ENCODE data around the gene TAF1B.

TAF1B gene

DNA sequence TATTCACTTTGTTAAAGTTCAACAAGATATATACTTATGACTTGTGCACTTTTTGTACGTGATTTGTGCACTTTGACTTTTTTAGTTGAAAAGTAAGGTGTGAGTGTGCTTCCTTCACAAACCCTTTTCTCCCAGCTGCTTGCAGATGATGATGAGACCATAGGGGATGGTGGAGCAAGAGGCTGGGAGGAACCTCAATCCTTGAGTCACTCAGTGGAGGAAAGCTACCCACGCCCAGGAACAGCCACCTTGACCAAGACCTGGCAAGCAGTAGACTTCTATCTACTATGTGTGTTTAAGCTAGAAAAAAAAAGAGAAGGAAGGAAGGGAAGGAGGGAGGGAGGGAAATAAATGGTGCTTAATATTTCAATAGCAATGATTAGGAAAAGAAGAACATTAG lies 25.2 kb upstream of the TAF1B start:
- H3K4me2 ChIP-seq (ENCODE audit: low read length, poor library complexity, severe bottlenecking) = no peak overlapping the region

DNA sequence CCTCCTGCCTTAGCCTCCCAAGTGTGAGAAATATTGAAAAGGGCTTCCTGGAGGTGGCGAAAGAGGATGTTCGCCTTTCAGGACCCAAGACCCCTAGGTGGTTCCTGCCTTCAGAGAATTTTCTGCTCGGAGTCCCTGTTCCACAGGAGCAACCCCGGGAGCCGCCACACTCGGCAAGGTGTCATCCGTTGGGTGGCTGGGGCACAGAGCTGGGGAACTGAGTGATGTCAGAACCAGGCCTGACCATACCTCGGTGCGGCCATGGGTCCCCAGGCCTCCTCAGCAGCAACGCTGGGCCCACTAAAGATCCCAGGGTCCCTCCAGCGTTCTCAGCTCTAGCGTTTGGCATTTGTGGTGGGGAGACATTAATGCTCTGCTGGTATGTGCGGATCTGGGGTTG lies 23.7 kb upstream of the TAF1B start:
- 95% methylated on average over 13 of the region's 13 CpGs for WGBS
- Histone ChIP-seq H3K18ac (ENCODE audit: low read depth in 1 of 2, low read length in 2 of 2) (no peak overlapping the region), H3K9me3 (ENCODE audit: control insufficient read depth, low read length) (no peaks in the 10 kb centered on the region), H2BK15ac (ENCODE audit: low read depth, poor library complexity, severe bottlenecking) (peak overlapping the region; percentile 40), H3K4me2 (ENCODE audit: low read length, poor library complexity, severe bottlenecking) (no peak overlapping the region), H4K8ac (ENCODE audit: low read length) (peak overlapping the region; percentile 42), H3K4me1 (ENCODE audit: control insufficient read depth, insufficient read depth, low read depth, low read length) (peaks cover 19% of the 10 kb centered on the region), H4K91ac (ENCODE audit: low read length) (no peak overlapping the region), H2BK5ac (ENCODE audit: low read depth, low read length, poor library complexity, severe bottlenecking) (no peak overlapping the region), H3K27me3 (ENCODE audit: control insufficient read depth in 1 of 2, insufficient read depth in 1 of 2, low read length in 2 of 2) (no peaks in the 10 kb centered on the region), H2AFZ (ENCODE audit: low read depth, low read length) (no peak overlapping the region), H3K27ac (ENCODE audit: low read length, poor library complexity, severe bottlenecking) (no peak overlapping the region), H3K9ac (ENCODE audit: low read length) (no peak overlapping the region), H2AK5ac (ENCODE audit: low read length, severe bottlenecking) (peak overlapping the region; percentile 30), H3K4ac (ENCODE audit: low read depth in 1 of 2, low read length in 2 of 2) (no peak overlapping the region), H3K4me3 (ENCODE audit: insufficient read depth in 1 of 2, low read depth in 1 of 2, low read length in 2 of 2) (no peak overlapping the region), H2BK12ac (ENCODE audit: low read length in 2 of 2) (no peak overlapping the region), H3K36me3 (ENCODE audit: control insufficient read depth in 1 of 2, insufficient read depth in 2 of 2, low read depth in 1 of 2, low read length in 2 of 2) (no peaks in the 10 kb centered on the region), H3K23ac (ENCODE audit: low read length in 2 of 2) (no peak overlapping the region), H3K14ac (ENCODE audit: low read length in 2 of 2) (no peak overlapping the region), H3K79me1 (replicated peaks; ENCODE audit: low read length, poor library complexity, severe bottlenecking) (no peaks in the 10 kb centered on the region), H2BK120ac (ENCODE audit: low read depth, low read length) (no peak overlapping the region)
- no peak for DNase-seq

More for the DNA sequence above, 25.2 kb upstream of the TAF1B start:
- H2BK15ac ChIP-seq (ENCODE audit: low read depth, poor library complexity, severe bottlenecking) = no peak overlapping the region
- no peak overlapping the region for H3K4me3 ChIP-seq (ENCODE audit: insufficient read depth in 1 of 2, low read depth in 1 of 2, low read length in 2 of 2)
- H3K27ac ChIP-seq (ENCODE audit: low read length, poor library complexity, severe bottlenecking) = no peak overlapping the region
- H3K4ac ChIP-seq (ENCODE audit: low read depth in 1 of 2, low read length in 2 of 2) = no peak overlapping the region
- no peak overlapping the region for H3K14ac ChIP-seq (ENCODE audit: low read length in 2 of 2)
- no peaks in the 10 kb centered on the region for H3K9me3 ChIP-seq (ENCODE audit: control insufficient read depth, low read length)
- H3K9ac ChIP-seq (ENCODE audit: low read length) = no peak overlapping the region
- no peak overlapping the region for H2BK5ac ChIP-seq (ENCODE audit: low read depth, low read length, poor library complexity, severe bottlenecking)
- H3K18ac ChIP-seq (ENCODE audit: low read depth in 1 of 2, low read length in 2 of 2) = no peak overlapping the region
- no peak overlapping the region for H2AFZ ChIP-seq (ENCODE audit: low read depth, low read length)
- H3K4me1 ChIP-seq (ENCODE audit: control insufficient read depth, insufficient read depth, low read depth, low read length) = peaks cover 26% of the 10 kb centered on the region
- no peak overlapping the region for H3K23ac ChIP-seq (ENCODE audit: low read length in 2 of 2)
- H4K8ac ChIP-seq (ENCODE audit: low read length) = no peak overlapping the region
- H3K79me1 ChIP-seq (replicated peaks; ENCODE audit: low read length, poor library complexity, severe bottlenecking) = no peaks in the 10 kb centered on the region
- H3K36me3 ChIP-seq (ENCODE audit: control insufficient read depth in 1 of 2, insufficient read depth in 2 of 2, low read depth in 1 of 2, low read length in 2 of 2) = no peaks in the 10 kb centered on the region
- H3K27me3 ChIP-seq (ENCODE audit: control insufficient read depth in 1 of 2, insufficient read depth in 1 of 2, low read length in 2 of 2) = no peaks in the 10 kb centered on the region
- no peak overlapping the region for H4K91ac ChIP-seq (ENCODE audit: low read length)
- H2AK5ac ChIP-seq (ENCODE audit: low read length, severe bottlenecking) = no peak overlapping the region
- 100% methylated on average over 2 of the region's 2 CpGs for WGBS
- DNase-seq = no peak
- no peak overlapping the region for H2BK12ac ChIP-seq (ENCODE audit: low read length in 2 of 2)
- no peak overlapping the region for H2BK120ac ChIP-seq (ENCODE audit: low read depth, low read length)

DNA sequence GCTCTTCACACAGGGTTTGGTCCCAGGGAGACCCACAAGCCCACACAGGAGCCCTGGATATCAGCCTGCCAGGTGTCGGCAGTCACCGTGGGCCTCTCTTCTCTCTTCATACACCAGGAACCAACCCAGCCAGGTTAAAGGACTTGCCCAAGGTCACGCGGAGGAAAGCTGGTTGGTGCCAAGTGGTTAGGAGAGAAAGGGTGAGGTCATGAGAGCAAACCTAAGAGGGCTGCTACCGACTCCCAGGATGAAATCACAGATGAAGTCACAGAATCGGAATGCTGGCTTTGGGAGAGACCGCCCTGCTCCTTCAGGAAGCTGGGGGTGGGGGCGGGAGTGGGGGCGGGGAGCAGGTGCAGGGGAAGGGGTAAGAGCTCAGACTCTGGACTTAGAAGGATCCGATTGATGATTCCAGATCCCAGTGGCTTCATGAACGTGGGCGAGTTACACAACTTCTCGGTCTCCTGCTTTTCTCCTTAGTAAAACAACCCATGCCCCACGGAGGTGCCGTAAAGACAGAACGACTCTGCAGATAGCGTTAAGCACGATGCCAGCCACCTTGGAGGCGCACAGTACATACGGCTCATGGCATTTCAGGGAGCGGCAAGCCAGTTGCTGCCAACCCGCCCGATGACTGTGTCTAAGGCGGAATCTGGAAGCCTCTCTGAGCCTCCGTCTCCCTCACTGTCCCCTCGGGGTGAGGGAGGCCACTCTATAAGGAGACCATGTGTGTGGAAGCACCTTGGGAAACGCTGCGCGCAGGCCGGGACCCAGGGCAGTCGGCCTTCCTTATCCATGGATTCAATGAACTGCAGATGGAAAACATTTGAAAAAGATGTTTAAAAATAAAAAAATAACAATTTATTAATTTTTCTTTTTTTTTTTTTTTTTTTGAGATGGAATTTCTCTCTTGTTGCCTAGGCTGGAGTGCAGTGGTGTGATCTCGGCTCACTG lies 23.0 kb upstream of the TAF1B start:
- Histone ChIP-seq H2AK5ac (ENCODE audit: low read length, severe bottlenecking) (no peak overlapping the region), H3K9ac (ENCODE audit: low read length) (no peak overlapping the region), H3K14ac (ENCODE audit: low read length in 2 of 2) (no peak overlapping the region), H3K9me3 (ENCODE audit: control insufficient read depth, low read length) (no peaks in the 10 kb centered on the region), H3K36me3 (ENCODE audit: control insufficient read depth in 1 of 2, insufficient read depth in 2 of 2, low read depth in 1 of 2, low read length in 2 of 2) (no peaks in the 10 kb centered on the region), H4K8ac (ENCODE audit: low read length) (peak overlapping the region; percentile 69), H3K79me1 (replicated peaks; ENCODE audit: low read length, poor library complexity, severe bottlenecking) (no peaks in the 10 kb centered on the region), H3K27ac (ENCODE audit: low read length, poor library complexity, severe bottlenecking) (no peak overlapping the region), H2BK15ac (ENCODE audit: low read depth, poor library complexity, severe bottlenecking) (peak overlapping the region; percentile 40), H2BK5ac (ENCODE audit: low read depth, low read length, poor library complexity, severe bottlenecking) (no peak overlapping the region), H2BK120ac (ENCODE audit: low read depth, low read length) (no peak overlapping the region), H3K23ac (ENCODE audit: low read length in 2 of 2) (no peak overlapping the region), H3K4ac (ENCODE audit: low read depth in 1 of 2, low read length in 2 of 2) (no peak overlapping the region), H2AFZ (ENCODE audit: low read depth, low read length) (no peak overlapping the region), H3K4me3 (ENCODE audit: insufficient read depth in 1 of 2, low read depth in 1 of 2, low read length in 2 of 2) (no peak overlapping the region), H3K18ac (ENCODE audit: low read depth in 1 of 2, low read length in 2 of 2) (no peak overlapping the region), H3K27me3 (ENCODE audit: control insufficient read depth in 1 of 2, insufficient read depth in 1 of 2, low read length in 2 of 2) (no peaks in the 10 kb centered on the region), H3K4me1 (ENCODE audit: control insufficient read depth, insufficient read depth, low read depth, low read length) (peaks cover 17% of the 10 kb centered on the region), H2BK12ac (ENCODE audit: low read length in 2 of 2) (peak overlapping the region in 1 of 2 experiments; percentile 66), H4K91ac (ENCODE audit: low read length) (peak overlapping the region; percentile 50), H3K4me2 (ENCODE audit: low read length, poor library complexity, severe bottlenecking) (no peak overlapping the region)
- DNase-seq = peak; percentile 33
- 79% methylated on average over 29 of the region's 32 CpGs for WGBS

DNA sequence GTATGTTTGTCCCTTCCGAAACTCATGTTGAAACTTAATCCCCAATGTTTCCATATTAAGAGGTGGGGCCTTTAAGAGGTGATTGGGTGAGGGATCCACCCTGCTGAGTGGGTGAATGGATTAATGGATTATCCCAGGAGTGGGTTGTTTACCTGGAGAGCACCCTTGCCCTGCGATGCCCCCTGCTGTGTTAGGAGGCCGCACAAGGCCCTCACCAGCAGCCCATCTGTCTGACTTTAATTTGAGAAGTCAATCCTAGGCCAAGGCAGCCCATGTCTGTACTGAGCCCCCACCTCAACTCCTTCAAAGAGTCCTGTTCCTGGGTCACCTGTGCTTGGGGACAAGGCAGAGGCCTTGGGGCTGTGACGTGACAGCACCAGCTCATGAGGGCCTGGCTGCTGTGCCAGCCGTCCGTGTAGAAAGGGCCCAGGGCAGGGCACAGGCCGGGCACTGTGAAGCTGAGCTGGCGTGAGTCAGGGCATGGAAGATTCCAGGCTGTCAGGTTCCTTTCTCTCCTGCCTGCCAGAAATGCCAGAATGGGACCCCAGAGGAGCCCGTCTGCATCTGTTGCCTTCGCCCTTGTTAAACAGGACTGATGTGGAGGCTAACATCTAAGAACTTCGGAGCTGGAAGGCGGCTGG lies 21.3 kb upstream of the TAF1B start:
- Histone ChIP-seq H4K91ac (ENCODE audit: low read length) (no peak overlapping the region), H3K14ac (ENCODE audit: low read length in 2 of 2) (no peak overlapping the region), H3K4me3 (ENCODE audit: insufficient read depth in 1 of 2, low read depth in 1 of 2, low read length in 2 of 2) (no peak overlapping the region), H2BK5ac (ENCODE audit: low read depth, low read length, poor library complexity, severe bottlenecking) (no peak overlapping the region), H2AK5ac (ENCODE audit: low read length, severe bottlenecking) (no peak overlapping the region), H3K4ac (ENCODE audit: low read depth in 1 of 2, low read length in 2 of 2) (no peak overlapping the region), H3K18ac (ENCODE audit: low read depth in 1 of 2, low read length in 2 of 2) (no peak overlapping the region), H3K79me1 (replicated peaks; ENCODE audit: low read length, poor library complexity, severe bottlenecking) (no peaks in the 10 kb centered on the region), H3K4me2 (ENCODE audit: low read length, poor library complexity, severe bottlenecking) (no peak overlapping the region), H3K36me3 (ENCODE audit: control insufficient read depth in 1 of 2, insufficient read depth in 2 of 2, low read depth in 1 of 2, low read length in 2 of 2) (no peaks in the 10 kb centered on the region), H3K27ac (ENCODE audit: low read length, poor library complexity, severe bottlenecking) (no peak overlapping the region), H3K27me3 (ENCODE audit: control insufficient read depth in 1 of 2, insufficient read depth in 1 of 2, low read length in 2 of 2) (no peaks in the 10 kb centered on the region), H3K9me3 (ENCODE audit: control insufficient read depth, low read length) (no peaks in the 10 kb centered on the region), H2BK120ac (ENCODE audit: low read depth, low read length) (peak overlapping the region; percentile 34), H3K4me1 (ENCODE audit: control insufficient read depth, insufficient read depth, low read depth, low read length) (peaks cover 14% of the 10 kb centered on the region), H4K8ac (ENCODE audit: low read length) (no peak overlapping the region), H2BK12ac (ENCODE audit: low read length in 2 of 2) (no peak overlapping the region), H2BK15ac (ENCODE audit: low read depth, poor library complexity, severe bottlenecking) (no peak overlapping the region), H3K9ac (ENCODE audit: low read length) (no peak overlapping the region), H3K23ac (ENCODE audit: low read length in 2 of 2) (no peak overlapping the region), H2AFZ (ENCODE audit: low read depth, low read length) (no peak overlapping the region)
- DNase-seq = no peak
- 93% methylated on average over 11 of the region's 12 CpGs for WGBS

Measured in mesenchymal stem cell (in vitro differentiated cells and primary cell).